Uterus (tissue), 4 donors: Measurements from ENCODE around the gene RSRC1. TPM values are rescaled to one million over a fixed set of nuclear protein-coding genes. Genes with fewer than 3 reads are reported as not detected.

ENCODE experiments used
- DNase-seq, 2 donors: peaks; one replicate each; pipeline ENCODE4 v3.0.0-alpha.2; 2019 to 2020
- H3K27ac ChIP-seq, 2 donors: fragments of 200-600 bp; sonication (generic); 1 replicate in 1 of 2; 2 replicates in 1 of 2; pipeline ENCODE4 v1.5.1; 2016 to 2018
- H3K27me3 ChIP-seq, 2 donors: fragments of 200-600 bp; sonication (generic); one replicate each; pipeline ENCODE4 v1.5.1; 2018 to 2019; ENCODE audit warnings: control low read depth in 1 of 2
- H3K36me3 ChIP-seq, 2 donors: fragments of 200-600 bp; sonication (generic); one replicate each; pipeline ENCODE4 v1.5.1; 2019; ENCODE audit warnings: control low read depth in 1 of 2
- H3K4me1 ChIP-seq, 2 donors: fragments of 200-600 bp; sonication (generic); one replicate each; pipeline ENCODE4 v1.5.1; 2018 to 2019; ENCODE audit warnings: control low read depth in 1 of 2
- H3K4me3 ChIP-seq, 2 donors: fragments of 200-600 bp; sonication (generic); 1 replicate in 1 of 2; 2 replicates in 1 of 2; pipeline ENCODE4 v1.5.1; 2018 to 2019; ENCODE audit warnings: mild to moderate bottlenecking in 1 of 2
- H3K9me3 ChIP-seq, 2 donors: fragments of 200-600 bp; sonication (generic); one replicate each; pipeline ENCODE4 v1.5.1; 2019; ENCODE audit warnings: control low read depth in 1 of 2
- CTCF ChIP-seq, 4 experiments: fragments of 200-600 bp in 2 of 4; fragments of 450-650 bp in 2 of 4; sonication (generic) in 2 of 4; IDR thresholded peaks; one replicate each; pipeline ENCODE4 v1.5.1; 2016 to 2019; ENCODE audit warnings: antibody characterized with exemption in 4 of 4, mild to moderate bottlenecking in 2 of 4, moderate library complexity in 1 of 4
- POLR2A ChIP-seq, 2 donors: fragments of 450-650 bp; IDR thresholded peaks; one replicate each; pipeline ENCODE4 v1.6.1; 2016; ENCODE audit warnings: antibody characterized with exemption in 2 of 2, mild to moderate bottlenecking in 1 of 2, moderate library complexity in 1 of 2
- intact Hi-C: fragments of 100-400 bp; cut with DNase I; formaldehyde crosslinking; loops from one replicate; pipeline ENCODE4 v1.15.1; 2023; ENCODE audit warnings: low total_unique reads
- total RNA-seq, 4 donors: library from RNA; depleted of rRNA in 3 of 4; stranded (reverse); fragments of >200 nt in 3 of 4; gene quantifications; one replicate each; pipeline versions ENCODE4 v1.1.0 to v1.2.4, GENCODE V29; 2014 to 2023
- donor health status: DM: yes; HTN: yes; CAD: no.

The RSRC1 gene
- total RNA-seq, 4 donors from 2014 or later = 24.1 to 128 (median 60.6) TPM

GRCh38 chr3:158091531-158091930 lies 18.4 kb upstream of the RSRC1 start:
- H3K36me3 ChIP-seq = no peaks in the 10 kb centered on the region
- H3K27ac ChIP-seq = no peak overlapping the region
- no peak overlapping the region for H3K4me3 ChIP-seq
- TF ChIP-seq POLR2A (IDR thresholded peaks at IDR 0.05) (no peak), CTCF (IDR thresholded peaks at IDR 0.05) (no peak)
- no peak for DNase-seq
- H3K27me3 ChIP-seq = peaks cover 5 to 39% of the 10 kb centered on the region in 2 donors
- H3K4me1 ChIP-seq = no peaks in the 10 kb centered on the region
- no peaks in the 10 kb centered on the region for H3K9me3 ChIP-seq
- intact Hi-C loops = no loop called here

- Histone ChIP-seq H3K9me3 (no peaks in the 10 kb centered on the region), H3K4me1 (peaks cover 0 to 7% of the 10 kb centered on the region in 2 donors), H3K36me3 (no peaks in the 10 kb centered on the region), H3K27ac (no peak overlapping the region), H3K4me3 (no peak overlapping the region), H3K27me3 (peaks cover 17 to 59% of the 10 kb centered on the region in 2 donors)
- intact Hi-C loops = no loop called here
- TF ChIP-seq CTCF (IDR thresholded peaks at IDR 0.05) (no peak), POLR2A (IDR thresholded peaks at IDR 0.05) (no peak)
- DNase-seq = no peak
Measured at GRCh38 chr3:158093526-158093925, 16.4 kb upstream of the RSRC1 start.

GRCh38 chr3:158094235-158095110 lies 15.4 kb upstream of the RSRC1 start:
- Histone ChIP-seq H3K4me3 (no peak overlapping the region), H3K4me1 (peaks cover 0 to 7% of the 10 kb centered on the region in 2 donors), H3K27me3 (peaks cover 17 to 68% of the 10 kb centered on the region in 2 donors), H3K27ac (no peak overlapping the region), H3K9me3 (no peaks in the 10 kb centered on the region), H3K36me3 (no peaks in the 10 kb centered on the region)
- TF ChIP-seq POLR2A (IDR thresholded peaks at IDR 0.05) = no peak
- no peak for TF ChIP-seq CTCF (IDR thresholded peaks at IDR 0.05)
- intact Hi-C loops = no loop called here
- no peak for DNase-seq

GRCh38 chr3:158095111-158095813 lies 14.6 kb upstream of the RSRC1 start:
- intact Hi-C loops = no loop called here
- TF ChIP-seq CTCF (IDR thresholded peaks at IDR 0.05) (no peak), POLR2A (IDR thresholded peaks at IDR 0.05) (no peak)
- H3K9me3 ChIP-seq = no peaks in the 10 kb centered on the region
- no peaks in the 10 kb centered on the region for H3K36me3 ChIP-seq
- peaks cover 0 to 7% of the 10 kb centered on the region in 2 donors for H3K4me1 ChIP-seq
- peaks cover 24 to 76% of the 10 kb centered on the region in 2 donors for H3K27me3 ChIP-seq
- DNase-seq = no peak
- no peak overlapping the region for H3K27ac ChIP-seq
- H3K4me3 ChIP-seq = no peak overlapping the region
